Spleen (tissue), 11 donors: ENCODE results near the gene ATP1B3. TPM values are rescaled to one million over a fixed set of nuclear protein-coding genes. Genes with fewer than 3 reads are reported as not detected.
A peak's percentile ranks its signal among the peaks of the same experiment; 100 is the strongest.

Source experiments
- DNase-seq: peaks from one replicate; pipeline ENCODE4 v3.0.0-alpha.2; 2020
- H3K27ac ChIP-seq, 8 donors: fragments of 200-600 bp; sonication (generic) in 7 of 8; 1 replicate in 4 of 8; 2 replicates in 4 of 8; pipeline versions ENCODE4 v1.5.0 to v1.8.0; 2016 to 2021; ENCODE audit warnings: inconsistent platforms in 4 of 8, mild to moderate bottlenecking in 4 of 8, moderate library complexity in 1 of 8
- H3K27me3 ChIP-seq, 7 donors: fragments of 200-600 bp; sonication (generic) in 6 of 7; replicated peaks in 1 of 7; 1 replicate in 4 of 7; 2 replicates in 3 of 7; pipeline versions ENCODE4 v1.5.0 to v1.8.0; 2016 to 2021; ENCODE audit warnings: inconsistent platforms in 3 of 7, mild to moderate bottlenecking in 1 of 7
- H3K36me3 ChIP-seq, 6 donors: fragments of 200-600 bp; sonication (generic) in 5 of 6; 1 replicate in 4 of 6; 2 replicates in 2 of 6; pipeline versions ENCODE4 v1.5.0 to v1.8.0; 2016 to 2021; ENCODE audit warnings: inconsistent platforms in 2 of 6
- H3K4me1 ChIP-seq, 6 donors: fragments of 200-600 bp; sonication (generic) in 5 of 6; 1 replicate in 3 of 6; 2 replicates in 3 of 6; pipeline versions ENCODE4 v1.5.0 to v1.8.0; 2016 to 2021; ENCODE audit warnings: inconsistent platforms in 3 of 6
- H3K4me3 ChIP-seq, 8 donors: fragments of 200-600 bp; sonication (generic) in 7 of 8; 1 replicate in 4 of 8; 2 replicates in 4 of 8; pipeline versions ENCODE4 v1.5.0 to v1.8.0; 2016 to 2021; ENCODE audit warnings: inconsistent platforms in 4 of 8, mild to moderate bottlenecking in 4 of 8, moderate library complexity in 2 of 8
- H3K9me3 ChIP-seq, 8 donors: fragments of 200-600 bp; sonication (generic) in 7 of 8; 1 replicate in 4 of 8; 2 replicates in 4 of 8; pipeline versions ENCODE4 v1.5.0 to v1.8.0; 2016 to 2021; ENCODE audit warnings: inconsistent platforms in 4 of 8
- POLR2A ChIP-seq, 3 donors: fragments of 450-650 bp; IDR thresholded peaks; one replicate each; pipeline ENCODE4 v1.5.1; 2017; ENCODE audit warnings: antibody characterized with exemption in 3 of 3, mild to moderate bottlenecking in 1 of 3
- POLR2AphosphoS5 ChIP-seq, 3 donors: sonication (generic); formaldehyde crosslinking; IDR thresholded peaks; one replicate each; pipeline ENCODE4 v1.5.1; 2017; ENCODE audit warnings: antibody characterized with exemption in 3 of 3
- WGBS, 5 donors: extraction: QIAGEN DNeasy Blood & Tissue Kit in 3 of 5; methylation state at CpG; one replicate each; pipeline versions ENCODE4 v1.1.5 to v1.1.7; 2013 to 2018; 5-methylcytosine and 5-hydroxymethylcytosine counted together
- intact Hi-C: fragments of 100-400 bp; cut with DNase I; formaldehyde crosslinking; loops from one replicate; pipeline ENCODE4 v1.15.0; 2023; ENCODE audit warnings: low total_unique reads
- polyA plus RNA-seq, 3 donors: library from polyadenylated mRNA; stranded (reverse); fragments of 200-250 nt; gene quantifications; one replicate each; pipeline ENCODE4 v1.2.1, GENCODE V29; 2013
- total RNA-seq, 7 donors: library from RNA; depleted of rRNA in 3 of 7; stranded (reverse); fragments of >200 nt in 3 of 7; fragmentation: NEBNext Ultra II Directional in 4 of 7; extraction: Animal tissue kit (Norgen Biotek cat#: 25700) in 4 of 7; gene quantifications; one replicate each; pipeline versions ENCODE4 v1.1.0 to v1.2.1, GENCODE V29; 2016 to 2021
- TF ChIP-seq, protein P1 (sequence below), 11 experiments: fragments of 200-600 bp in 7 of 11; fragments of 450-650 bp in 4 of 11; sonication (generic) in 4 of 11; IDR thresholded peaks in 8 of 11; conservative IDR thresholded peaks in 3 of 11; 1 replicate in 7 of 11; 2 replicates in 4 of 11; pipeline versions ENCODE4 v1.4.0 to v1.8.0; 2016 to 2021; ENCODE audit warnings: antibody characterized with exemption in 11 of 11, inconsistent platforms in 4 of 11, mild to moderate bottlenecking in 1 of 11
- donor health status: healthy with polysubstance abuse.
- donor health status: DM: no; HTN: no; CAD: no; lungs with moderate emphysema.
- donor health status: DM: no; HTN: no; CAD: no.
- donor health status: Bipolar disorder and iron deficiency.
- donor health status: healthy.
- donor health status: DM: no; HTN: no; CAD: no.
- donor health status: DM: yes; HTN: yes; CAD: no.

Gene ATP1B3
- total and polyA plus RNA-seq, 10 donors: 35.7 to 80.1 (median 66.4) TPM

DNA sequence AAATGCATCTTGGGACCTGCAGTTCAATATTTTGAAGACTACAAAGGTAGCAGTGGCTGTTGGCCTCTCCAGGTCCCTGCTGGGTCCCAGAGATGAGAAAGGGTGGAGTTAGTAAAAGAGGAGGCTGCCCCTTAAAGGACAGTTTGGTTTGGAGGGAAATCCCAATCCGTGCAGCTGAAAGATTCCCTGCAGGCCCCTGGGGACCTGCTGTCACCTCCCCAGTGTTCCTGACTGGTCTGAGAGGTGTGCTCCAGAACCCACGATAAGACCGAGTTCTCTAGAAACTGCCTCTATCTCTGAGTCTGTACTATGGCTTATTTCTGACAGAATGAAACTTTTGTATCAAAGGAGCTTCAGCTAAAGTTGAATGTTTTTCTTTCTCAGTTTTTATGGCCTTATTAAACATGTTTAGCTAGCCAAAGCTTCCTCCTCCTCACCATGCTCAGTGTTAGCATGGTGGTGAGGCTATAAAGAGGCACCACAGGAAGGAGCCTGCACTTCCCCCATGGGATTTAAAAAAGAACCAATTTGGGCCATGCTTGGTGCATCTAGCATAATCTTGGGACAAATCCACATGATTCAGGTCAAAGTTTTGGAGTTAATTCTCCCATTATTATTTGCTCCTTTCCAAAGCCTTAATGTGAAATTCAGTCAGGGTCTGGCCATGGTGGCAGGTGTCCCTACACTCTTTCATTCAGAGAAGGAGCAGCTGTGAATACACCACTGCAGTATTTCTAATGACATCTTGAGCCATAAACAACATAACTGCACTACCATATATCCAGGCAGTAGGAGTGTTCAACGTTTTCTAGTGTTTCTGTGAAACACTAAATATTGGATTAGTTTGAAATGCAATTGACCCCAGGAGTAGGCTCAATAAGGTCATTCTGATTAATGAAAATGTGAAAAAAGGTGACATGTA is 74.4 kb downstream of the ATP1B3 start:
- Histone ChIP-seq H3K27me3 (no peaks in the 10 kb centered on the region), H3K36me3 (peaks cover 0 to 54% (median 12%) of the 10 kb centered on the region in 6 donors), H3K4me3 (no peak overlapping the region), H3K27ac (no peak overlapping the region), H3K4me1 (no peaks in the 10 kb centered on the region), H3K9me3 (no peaks in the 10 kb centered on the region)
- DNase-seq: peak; percentile 19
- TF ChIP-seq, protein P1, sequence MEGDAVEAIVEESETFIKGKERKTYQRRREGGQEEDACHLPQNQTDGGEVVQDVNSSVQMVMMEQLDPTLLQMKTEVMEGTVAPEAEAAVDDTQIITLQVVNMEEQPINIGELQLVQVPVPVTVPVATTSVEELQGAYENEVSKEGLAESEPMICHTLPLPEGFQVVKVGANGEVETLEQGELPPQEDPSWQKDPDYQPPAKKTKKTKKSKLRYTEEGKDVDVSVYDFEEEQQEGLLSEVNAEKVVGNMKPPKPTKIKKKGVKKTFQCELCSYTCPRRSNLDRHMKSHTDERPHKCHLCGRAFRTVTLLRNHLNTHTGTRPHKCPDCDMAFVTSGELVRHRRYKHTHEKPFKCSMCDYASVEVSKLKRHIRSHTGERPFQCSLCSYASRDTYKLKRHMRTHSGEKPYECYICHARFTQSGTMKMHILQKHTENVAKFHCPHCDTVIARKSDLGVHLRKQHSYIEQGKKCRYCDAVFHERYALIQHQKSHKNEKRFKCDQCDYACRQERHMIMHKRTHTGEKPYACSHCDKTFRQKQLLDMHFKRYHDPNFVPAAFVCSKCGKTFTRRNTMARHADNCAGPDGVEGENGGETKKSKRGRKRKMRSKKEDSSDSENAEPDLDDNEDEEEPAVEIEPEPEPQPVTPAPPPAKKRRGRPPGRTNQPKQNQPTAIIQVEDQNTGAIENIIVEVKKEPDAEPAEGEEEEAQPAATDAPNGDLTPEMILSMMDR (IDR thresholded peaks at IDR 0.05 in 8 of 11, conservative IDR thresholded peaks at IDR 0.05 in 3 of 11): no peak
- TF ChIP-seq POLR2AphosphoS5 (IDR thresholded peaks at IDR 0.05): no peak
- TF ChIP-seq POLR2A (IDR thresholded peaks at IDR 0.05): no peak
- WGBS, 5 donors: 81 to 92% (median 85%) methylated on average over 4 of the region's 4 CpGs
- intact Hi-C loops: no loop called here

GRCh38 chr3:141952611-141953010 is 76.2 kb downstream of the ATP1B3 start:
- no peaks in the 10 kb centered on the region for H3K27me3 ChIP-seq
- TF ChIP-seq POLR2AphosphoS5 (IDR thresholded peaks at IDR 0.05) (no peak), POLR2A (IDR thresholded peaks at IDR 0.05) (no peak)
- TF ChIP-seq, protein P1 (IDR thresholded peaks at IDR 0.05 in 8 of 11, conservative IDR thresholded peaks at IDR 0.05 in 3 of 11): no peak
- intact Hi-C loops: no loop called here
- no peak overlapping the region for H3K27ac ChIP-seq
- H3K9me3 ChIP-seq: no peaks in the 10 kb centered on the region
- WGBS, 5 donors: 93 to 95% (median 94%) methylated on average over 2 of the region's 2 CpGs
- peaks cover 0 to 69% (median 16%) of the 10 kb centered on the region in 6 donors for H3K36me3 ChIP-seq
- H3K4me1 ChIP-seq: no peaks in the 10 kb centered on the region
- no peak overlapping the region for H3K4me3 ChIP-seq
- no peak for DNase-seq

GRCh38 chr3:141955175-141955574 is 78.7 kb downstream of the ATP1B3 start:
- Histone ChIP-seq H3K27me3 (no peaks in the 10 kb centered on the region), H3K4me3 (no peak overlapping the region), H3K27ac (no peak overlapping the region), H3K4me1 (peaks cover 0 to 4% (median 0%) of the 10 kb centered on the region in 6 donors), H3K9me3 (no peaks in the 10 kb centered on the region), H3K36me3 (peaks cover 0 to 78% (median 25%) of the 10 kb centered on the region in 6 donors)
- intact Hi-C loops: no loop called here
- WGBS, 5 donors: 65 to 77% (median 71%) methylated on average over 6 of the region's 6 CpGs
- TF ChIP-seq POLR2A (IDR thresholded peaks at IDR 0.05): no peak
- TF ChIP-seq, protein P1 (IDR thresholded peaks at IDR 0.05 in 8 of 11, conservative IDR thresholded peaks at IDR 0.05 in 3 of 11): no peak
- DNase-seq: no peak
